Caki2 (cell line): ENCODE data around the gene YEATS4. TPM values are rescaled to one million over a fixed set of nuclear protein-coding genes. Genes with fewer than 3 reads are reported as not detected.

ENCODE experiments used
- DNase-seq: peaks from one replicate; pipeline ENCODE4 v3.0.0-alpha.2; 2015; ENCODE audit warnings: low read depth
- in situ Hi-C: cut with HindIII; loops from 2 replicates; pipeline ENCODE4 v1.10.0; 2016; ENCODE audit warnings: low sequenced_read_pairs, low pct_unique_long_range_greater_than_20kb, mixed read lengths
- total RNA-seq: library from RNA; depleted of rRNA; stranded (reverse); fragments of >200 nt; shearing (Covaris generic); gene quantifications from 2 replicates; pipeline ENCODE4 v1.2.3, GENCODE V29; 2014; ENCODE audit warnings: low replicate concordance

YEATS4 gene
- total RNA-seq, 1 experiment from 2014 or later, result 99.7 TPM

DNA sequence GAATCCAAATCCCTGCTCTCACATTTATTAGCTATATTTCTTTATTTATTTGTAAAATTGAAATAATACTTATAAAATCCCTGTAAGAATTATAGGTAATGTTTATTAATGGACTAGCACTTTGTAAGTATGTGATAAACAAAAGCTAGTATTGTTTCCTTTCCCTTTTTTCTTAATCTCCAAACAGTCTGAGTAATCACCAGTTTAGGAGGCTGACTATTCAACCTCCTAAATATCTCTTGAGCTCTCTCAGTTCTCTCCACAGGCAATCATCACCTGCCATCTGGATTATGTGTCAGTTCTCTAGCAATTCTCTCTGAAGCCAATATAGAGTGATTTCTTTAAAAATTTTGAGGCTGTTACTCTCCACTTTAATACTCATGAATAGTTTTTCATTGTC lies 20.6 kb upstream of the YEATS4 start:
- in situ Hi-C loops, result no loop called here
- no peak for DNase-seq

DNA sequence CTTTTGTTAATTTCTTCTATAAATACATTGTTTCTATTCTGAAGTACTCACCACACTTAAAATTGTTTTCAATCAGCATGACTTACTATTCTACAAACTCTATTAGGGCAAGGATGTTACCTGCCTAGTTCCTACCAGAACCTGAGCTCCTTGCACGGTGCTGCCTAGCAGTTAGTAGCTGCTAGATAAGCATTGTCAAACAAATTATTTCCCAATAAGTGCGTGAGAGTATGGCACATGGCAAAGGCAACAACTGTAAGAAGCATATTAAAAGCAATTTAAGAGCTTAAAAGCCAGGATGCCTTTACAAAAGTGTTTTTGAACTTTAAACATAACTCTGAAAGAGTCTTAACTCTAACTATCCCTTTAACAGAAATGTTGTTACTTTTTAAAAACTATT lies 19.5 kb upstream of the YEATS4 start:
- in situ Hi-C loops, result no loop called here
- no peak for DNase-seq

DNA sequence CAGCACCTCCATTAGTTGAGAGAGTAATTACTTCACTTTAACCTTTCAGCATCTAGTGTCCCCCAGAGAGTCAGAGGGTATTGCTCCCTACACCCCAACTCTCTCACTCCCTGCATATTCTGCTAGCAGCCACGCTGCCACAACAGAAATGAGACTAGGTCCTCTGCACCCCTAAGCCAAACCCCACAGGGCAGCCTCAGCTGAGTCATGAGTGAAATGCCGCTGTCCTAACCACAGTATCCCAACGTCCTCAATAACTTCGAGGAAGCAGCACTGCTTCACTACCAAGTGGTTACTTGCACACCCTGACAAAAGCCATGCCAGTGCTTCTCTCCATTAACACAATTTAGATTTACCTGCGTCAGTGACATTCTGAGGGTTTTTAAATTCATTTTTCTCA lies 18.2 kb upstream of the YEATS4 start:
- in situ Hi-C loops, result no loop called here
- DNase-seq, result no peak

DNA sequence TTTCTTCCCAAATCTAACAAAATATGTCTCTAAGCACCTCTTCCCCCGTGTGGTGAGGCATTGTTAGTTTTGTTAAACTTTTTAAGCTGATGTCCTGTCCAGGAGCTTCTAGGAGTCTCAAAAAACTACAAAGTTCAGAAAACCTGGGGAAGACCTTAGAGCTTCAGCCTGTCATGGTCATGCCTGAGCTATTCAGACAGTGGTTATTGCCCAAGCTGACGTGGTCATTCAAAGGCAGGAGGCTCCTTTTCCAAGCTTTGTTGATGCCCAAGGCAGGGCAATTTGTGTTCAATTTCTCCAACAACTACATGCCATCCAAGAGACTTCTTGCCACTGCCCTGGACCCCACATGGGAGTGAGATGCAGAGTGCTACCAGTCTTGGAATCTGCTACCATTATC lies 17.1 kb upstream of the YEATS4 start:
- DNase-seq, result no peak
- in situ Hi-C loops, result no loop called here

DNA sequence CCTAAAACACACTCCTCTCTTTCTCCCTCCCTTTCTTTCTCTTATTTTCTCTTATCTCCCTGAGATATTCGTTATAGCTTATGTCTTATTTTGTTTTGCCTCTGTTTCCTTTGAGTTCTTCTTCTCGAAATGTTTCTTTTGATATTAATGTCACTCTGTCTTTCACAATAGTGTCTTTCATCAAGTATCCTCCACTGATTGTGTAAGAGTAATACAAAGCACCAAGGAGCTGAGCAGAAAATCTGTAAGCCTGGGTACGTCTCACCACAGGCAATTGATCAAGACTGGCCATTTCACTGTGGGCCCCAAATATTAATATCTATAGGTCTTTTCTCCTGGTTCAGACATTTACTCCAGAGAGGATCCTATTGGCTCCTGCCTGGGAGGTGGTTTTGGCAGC lies 16.2 kb upstream of the YEATS4 start:
- no peak for DNase-seq
- in situ Hi-C loops, result no loop called here

DNA sequence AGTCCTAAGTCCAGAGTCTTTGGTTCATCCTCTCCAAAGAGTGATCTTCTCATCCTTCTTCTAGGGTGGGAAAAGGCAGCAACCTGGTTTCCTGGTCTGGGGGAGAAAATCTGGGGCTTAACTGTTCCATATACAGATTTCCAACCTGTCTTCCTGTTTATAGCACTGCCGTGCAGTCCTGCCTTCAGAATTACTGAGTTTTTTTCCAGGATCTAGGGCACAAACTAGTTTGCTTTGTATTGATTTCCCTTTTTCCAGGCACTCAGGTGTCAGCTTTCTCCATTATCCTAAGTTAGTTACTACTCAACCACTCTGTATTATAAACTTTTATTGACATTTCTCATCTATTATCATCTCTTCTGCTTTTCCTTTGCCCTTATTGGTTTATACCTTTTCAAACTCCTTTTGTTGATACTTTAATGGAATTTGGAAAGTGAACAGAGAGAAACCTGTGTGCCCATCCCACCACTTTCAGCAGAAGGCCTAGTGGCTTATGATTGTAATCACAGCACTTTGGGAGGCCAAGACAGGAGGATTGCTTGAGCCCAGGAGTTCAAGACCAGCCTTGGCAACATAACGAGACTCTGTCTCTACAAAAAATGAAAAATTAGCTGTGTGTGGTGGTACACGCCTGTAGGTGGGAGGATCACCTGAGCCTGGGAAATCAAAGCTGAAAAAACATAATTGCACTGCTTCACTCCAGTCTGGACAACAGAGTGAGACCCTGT lies 15.5 kb upstream of the YEATS4 start:
- no peak for DNase-seq
- in situ Hi-C loops, result no loop called here

DNA sequence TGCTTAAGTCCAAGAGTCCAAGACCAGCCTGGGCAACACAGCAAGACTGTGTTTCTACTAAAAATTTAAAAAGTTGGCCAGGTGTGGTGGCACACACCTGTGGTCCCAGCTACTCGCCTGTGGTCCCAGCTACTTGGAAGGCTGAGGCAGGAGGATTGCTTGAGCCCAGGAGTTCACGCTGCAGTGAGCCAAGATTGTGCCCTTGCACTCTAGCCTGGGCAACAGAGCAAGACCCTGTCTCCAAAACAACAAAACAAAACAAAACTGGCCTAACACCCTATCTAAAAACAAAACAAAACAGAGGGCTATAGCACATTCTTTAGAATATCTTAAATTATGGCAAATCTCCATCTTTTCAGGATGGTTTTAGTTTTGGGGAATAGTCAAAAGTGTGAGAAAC lies 14.5 kb upstream of the YEATS4 start:
- DNase-seq, result no peak
- in situ Hi-C loops, result no loop called here

DNA sequence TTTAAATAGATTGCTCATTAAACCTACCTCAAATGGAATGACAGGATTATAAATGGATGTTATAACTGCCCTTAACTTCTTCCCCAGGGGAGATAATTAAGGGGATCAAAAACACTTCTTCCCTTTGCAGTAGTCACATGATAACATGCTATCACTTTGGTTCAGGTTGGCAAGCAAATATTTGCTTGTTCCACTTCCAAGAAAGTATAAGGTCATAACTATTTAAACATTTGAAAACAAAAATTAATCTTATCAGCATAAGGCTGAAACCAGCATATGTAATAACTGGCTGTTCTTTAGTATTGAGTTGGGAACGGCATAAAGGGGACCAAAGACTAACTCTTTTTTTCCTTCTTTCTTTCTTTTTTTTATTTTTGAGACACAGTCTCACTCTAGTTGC lies 13.8 kb upstream of the YEATS4 start:
- in situ Hi-C loops, result no loop called here

DNA sequence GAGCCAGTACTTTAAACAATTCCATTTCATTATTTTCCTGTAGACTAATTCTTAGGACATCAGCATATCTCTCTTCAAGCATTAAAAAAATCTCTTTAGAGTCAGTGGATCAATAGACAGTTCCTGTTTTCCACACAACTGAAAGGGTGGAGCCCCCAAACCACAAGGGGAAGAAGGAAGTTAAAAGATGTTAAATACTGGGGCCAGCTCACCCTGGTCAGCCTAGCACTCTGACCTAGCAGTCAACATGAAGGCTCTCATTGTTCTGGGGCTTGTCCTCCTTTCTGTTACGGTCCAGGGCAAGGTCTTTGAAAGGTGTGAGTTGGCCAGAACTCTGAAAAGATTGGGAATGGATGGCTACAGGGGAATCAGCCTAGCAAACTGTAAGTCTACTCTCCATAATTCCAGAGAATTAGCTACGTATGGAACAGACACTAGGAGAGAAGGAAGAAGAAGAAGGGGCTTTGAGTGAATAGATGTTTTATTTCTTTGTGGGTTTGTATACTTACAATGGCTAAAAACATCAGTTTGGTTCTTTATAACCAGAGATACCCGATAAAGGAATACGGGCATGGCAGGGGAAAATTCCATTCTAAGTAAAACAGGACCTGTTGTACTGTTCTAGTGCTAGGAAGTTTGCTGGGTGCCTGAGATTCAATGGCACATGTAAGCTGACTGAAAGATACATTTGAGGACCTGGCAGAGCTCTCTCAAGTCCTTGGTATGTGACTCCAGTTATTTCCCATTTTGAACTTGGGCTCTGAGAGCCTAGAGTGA lies 11.2 kb upstream of the YEATS4 start, which contains the start of gene LYZ:
Gene LYZ (plus strand): TSS at position 220 of the 777 bp plus-strand sequence. CDS start 28 bp downstream, at position 248.
- no peak for DNase-seq
- in situ Hi-C loops, result no loop called here

More for the DNA sequence above, 13.8 kb upstream of the YEATS4 start:
- no peak for DNase-seq

DNA sequence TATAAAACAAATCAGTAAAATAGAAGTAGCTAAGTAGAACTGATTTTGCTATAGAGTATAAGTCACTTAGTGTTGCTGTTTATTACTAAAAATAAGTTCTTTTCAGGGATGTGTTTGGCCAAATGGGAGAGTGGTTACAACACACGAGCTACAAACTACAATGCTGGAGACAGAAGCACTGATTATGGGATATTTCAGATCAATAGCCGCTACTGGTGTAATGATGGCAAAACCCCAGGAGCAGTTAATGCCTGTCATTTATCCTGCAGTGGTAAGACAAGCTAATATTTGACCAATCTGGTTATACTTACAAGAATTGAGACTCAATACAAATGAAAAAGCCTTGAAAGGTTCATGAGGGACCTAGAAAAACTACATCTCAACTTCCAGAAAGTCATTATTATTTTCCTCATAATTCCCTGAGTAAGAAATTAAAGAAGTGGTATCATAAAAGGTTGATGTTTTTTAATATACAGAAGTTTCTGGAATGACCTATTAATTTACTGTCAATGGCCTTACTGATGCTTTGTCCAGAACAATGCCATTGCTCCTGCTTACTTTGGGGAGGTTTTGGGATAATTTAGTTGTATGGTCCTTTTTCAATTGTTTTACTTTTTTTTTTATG lies 9.4 kb upstream of the YEATS4 start:
- in situ Hi-C loops, result no loop called here
- no peak for DNase-seq

DNA sequence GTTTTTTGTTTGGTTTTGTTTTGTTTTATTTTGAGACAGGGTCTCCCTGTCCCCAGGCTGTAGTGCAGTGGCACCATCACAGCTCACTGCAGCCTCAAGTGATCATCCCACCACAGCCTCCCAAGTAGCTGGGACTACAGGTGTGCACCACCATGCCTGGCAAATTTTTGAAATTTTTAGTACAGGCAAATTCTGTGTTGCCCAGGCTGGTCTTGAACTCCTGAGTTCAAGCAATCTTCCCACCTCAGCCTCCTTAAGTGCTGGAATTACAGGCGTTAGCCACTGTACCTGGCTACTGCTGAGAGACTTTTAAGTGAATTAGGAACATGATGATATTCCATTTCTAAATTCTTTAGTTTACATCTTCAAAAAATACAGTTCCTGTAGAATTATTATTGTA lies 8.8 kb upstream of the YEATS4 start:
- in situ Hi-C loops, result no loop called here
- no peak for DNase-seq

DNA sequence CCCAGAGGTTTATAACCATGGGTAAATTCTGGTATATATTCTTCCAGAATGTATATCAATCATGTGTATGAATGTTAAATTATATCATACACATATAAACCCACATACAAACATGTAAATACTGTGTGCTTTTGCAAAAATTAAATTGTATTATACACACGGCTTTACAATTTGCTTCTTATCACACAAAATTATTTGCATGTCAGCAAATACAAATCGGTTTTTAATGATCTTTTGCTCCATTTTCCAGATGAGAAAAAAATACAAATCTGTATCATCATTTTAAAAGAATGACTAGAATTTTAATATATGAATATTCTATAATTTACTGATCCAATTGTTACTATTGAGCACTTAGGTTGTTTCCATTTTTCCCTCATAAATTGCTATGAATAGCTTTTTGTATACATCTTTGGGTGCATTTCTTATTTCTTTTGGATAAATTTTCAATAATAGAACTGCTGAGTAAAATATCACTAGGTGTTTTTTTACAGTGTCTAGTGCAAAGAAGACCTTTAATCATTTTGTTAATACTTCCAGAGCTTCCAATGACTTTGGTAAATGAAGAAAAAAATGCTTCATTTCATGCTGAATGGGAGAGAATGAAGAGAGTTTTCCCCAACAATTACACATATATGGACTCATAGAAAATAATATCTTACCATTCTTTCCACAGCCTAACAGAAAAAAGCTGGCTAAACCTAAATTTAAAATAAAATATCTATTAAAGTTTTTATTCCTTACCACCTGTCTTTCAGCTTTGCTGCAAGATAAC lies 7.9 kb upstream of the YEATS4 start:
- no peak for DNase-seq
- in situ Hi-C loops, result no loop called here

DNA sequence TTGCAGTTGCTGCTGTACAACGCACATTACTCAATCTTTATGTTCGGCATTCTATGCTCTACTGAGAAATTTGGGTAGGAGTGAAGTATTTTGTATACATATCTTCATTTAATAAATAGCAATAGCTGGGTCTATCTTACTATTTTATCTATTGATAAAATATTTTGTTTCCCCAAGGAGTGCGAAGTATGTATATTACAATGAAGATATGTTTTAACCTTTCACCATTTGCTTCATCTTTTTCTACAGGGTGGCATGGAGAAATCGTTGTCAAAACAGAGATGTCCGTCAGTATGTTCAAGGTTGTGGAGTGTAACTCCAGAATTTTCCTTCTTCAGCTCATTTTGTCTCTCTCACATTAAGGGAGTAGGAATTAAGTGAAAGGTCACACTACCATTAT lies 6.6 kb upstream of the YEATS4 start:
- in situ Hi-C loops, result no loop called here
- DNase-seq, result no peak

DNA sequence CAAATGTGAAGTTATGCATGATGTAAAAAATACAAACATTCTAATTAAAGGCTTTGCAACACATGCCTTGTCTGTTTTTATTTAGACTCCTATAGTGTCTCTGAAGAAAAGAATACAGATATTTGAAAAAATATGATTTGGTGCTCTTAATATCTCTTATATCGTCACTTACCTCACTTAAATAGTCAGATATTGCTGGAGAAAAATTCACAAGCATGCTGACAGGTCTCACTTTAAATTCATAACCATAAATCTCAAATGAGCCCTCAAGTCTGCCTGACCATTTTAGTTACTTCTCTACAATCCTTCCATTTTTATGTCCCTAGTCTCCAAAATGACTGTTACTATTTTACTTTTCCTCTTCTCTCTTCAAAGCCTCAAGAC lies 5.4 kb upstream of the YEATS4 start:
- no peak for DNase-seq
- in situ Hi-C loops, result no loop called here

DNA sequence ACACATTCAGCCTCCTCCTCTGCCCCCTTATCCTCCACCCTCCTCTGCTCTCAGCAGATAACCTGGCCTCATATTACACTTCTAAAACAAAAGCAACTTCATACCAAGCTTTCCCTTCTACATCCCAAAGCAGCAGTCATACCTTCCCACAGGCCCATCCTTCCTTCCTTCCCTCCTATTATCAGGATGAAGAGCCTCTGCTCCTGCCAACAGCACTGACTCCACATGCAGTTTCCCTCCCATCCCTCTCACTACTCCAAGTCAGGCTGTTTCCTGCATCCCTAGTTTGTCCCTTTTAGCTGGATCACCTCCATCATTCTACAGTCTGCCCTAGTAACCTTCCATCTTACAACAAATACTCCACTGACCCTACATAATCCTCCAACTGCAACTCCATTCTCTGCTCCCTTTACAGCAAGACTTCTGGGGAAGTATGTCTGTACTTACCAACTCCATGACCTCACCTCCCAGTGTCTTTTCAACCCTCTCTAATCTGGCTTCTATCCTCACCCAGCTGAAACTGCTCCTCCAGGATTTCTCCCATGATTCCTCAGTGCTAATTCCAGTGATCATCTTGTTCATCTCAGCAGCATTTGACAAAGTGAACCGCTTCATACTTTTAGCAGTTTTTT lies 4.9 kb upstream of the YEATS4 start:
- DNase-seq, result no peak

DNA sequence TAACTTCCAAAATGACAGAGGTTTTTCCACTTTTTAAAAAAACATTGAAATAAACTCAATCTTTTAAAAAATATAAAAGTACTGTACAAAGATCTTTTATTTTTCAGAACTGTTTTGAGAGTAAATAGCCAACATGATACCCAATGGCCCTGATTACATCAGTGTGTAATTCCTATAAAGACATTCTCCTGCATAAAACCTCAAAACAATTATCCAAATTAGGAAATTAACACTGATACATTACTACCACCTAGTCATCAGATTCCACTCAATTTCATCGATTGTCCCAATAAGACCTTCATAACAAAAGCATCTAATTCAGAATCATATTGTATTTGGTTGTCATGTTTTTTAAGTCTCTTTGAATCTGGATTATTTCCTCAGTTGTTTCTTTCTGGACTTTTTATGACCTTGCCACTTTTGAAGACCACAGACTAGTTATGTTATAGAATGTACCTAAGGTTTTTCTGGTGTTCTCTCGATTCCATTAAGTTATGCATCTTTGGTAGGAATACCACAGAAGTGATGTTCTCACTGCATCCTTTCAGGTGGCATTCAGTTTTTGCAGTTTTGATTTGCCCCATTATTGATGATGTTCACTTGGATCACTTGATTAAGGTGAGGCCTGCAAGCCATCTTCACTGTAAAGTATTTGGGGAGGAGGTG lies 4.0 kb upstream of the YEATS4 start:
- in situ Hi-C loops, result no loop called here

More for the DNA sequence above, 4.9 kb upstream of the YEATS4 start:
- in situ Hi-C loops, result no loop called here

DNA sequence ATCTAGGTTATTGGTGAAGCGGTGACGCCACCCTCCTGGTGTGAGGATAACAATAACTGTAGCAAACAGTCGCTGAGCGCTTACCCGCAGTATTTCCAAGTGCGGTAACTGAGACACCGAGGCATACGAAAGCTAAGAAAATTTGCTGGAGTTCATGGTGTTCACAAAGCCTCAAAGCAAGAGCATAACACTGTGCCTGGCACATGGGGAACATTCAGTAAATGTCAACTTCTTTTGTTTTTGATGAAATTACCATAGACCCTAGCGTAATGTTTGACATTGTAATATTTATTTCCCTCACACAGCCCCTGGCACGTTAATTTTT lies 767 bp downstream of the YEATS4 start:
- in situ Hi-C loops, result no loop called here
- no peak for DNase-seq

More for the DNA sequence above, 4.0 kb upstream of the YEATS4 start:
- no peak for DNase-seq

DNA sequence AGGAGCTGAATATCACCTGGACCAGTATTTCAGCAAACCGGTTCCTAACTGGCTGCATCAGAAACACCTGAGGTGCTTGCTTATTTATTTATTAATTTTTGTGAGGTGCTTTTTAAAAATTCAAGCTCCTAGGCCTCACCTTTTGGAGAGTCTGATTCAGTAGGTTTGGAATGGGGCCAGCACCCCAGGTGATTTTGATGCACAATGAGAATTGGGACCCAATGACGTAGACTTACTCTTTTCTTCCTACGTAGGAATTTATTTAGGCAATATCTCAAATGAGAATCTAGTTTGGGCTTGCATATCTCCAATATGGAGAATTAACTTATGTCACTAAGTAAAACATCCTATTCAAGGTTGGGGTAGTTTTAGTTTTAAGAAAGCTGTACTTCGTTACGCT lies 7.3 kb downstream of the YEATS4 start:
- no peak for DNase-seq
- in situ Hi-C loops, result no loop called here
